ENCODE measurements around the gene EEF2. TPM values are rescaled to one million over a fixed set of nuclear protein-coding genes. Genes with fewer than 3 reads are reported as not detected.
"Not testable (repeated sequence)": the region's sequence is repeated elsewhere in the genome, so short reads cannot be mapped to it uniquely, and the experiment has no call there.

The EEF2 gene
- total and polyA plus RNA-seq, 4 experiments from 2014 or later: 274 to 2,389 (median 1,518) TPM

DNA sequence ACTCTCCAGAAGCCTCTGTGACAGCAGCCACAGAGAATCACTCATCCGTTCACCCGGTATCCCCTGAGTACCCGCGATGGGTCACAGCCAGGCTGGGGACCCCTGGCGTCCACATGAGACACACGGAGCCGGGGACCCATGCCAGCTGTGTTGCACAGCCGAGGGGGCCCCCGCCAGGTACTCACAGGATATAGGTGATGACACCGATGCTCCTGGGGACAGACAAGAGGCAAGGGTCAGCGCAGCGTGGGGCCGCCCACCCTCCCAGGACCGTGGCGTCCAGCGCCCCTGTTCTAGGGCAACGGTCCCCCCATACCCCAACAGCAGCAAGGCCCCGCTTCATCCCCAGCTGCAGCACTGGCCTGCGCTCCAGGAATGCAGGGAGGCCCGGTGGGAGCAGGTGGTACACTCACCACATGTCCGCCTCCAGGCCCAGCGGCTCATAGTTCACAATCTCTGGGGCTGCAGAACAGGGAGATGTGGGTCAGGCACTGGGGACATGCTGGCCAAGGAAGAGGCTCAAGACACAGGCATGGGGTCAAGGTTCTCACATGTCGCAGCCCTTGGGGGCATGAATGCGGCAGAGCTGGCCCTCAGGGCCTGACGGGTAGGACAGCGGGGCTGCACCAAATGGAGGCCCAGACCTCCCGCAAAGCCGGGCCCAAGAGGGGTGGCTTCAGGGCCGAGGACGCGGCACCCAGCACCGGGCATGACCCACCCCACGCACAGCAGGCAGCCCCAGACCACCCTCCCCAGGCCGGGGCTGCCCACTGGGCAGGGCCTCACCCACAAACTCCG is 21.6 kb downstream of the EEF2 start:
- peaks cover 13 to 39% of the 10 kb centered on the region in 2 donors for H3K36me3 Mint-ChIP-seq
- no peak overlapping the region for H3K4me3 Mint-ChIP-seq
- Histone ChIP-seq H3K27me3 (ENCODE audit: insufficient read depth, low read length) (no peaks in the 10 kb centered on the region), H3K4me1 (ENCODE audit: insufficient read depth, low read length) (peaks cover 2% of the 10 kb centered on the region), H3K9me3 (ENCODE audit: control insufficient read depth in 1 of 2, low read length in 2 of 2) (no peaks in the 10 kb centered on the region), H3K4me3 (ENCODE audit: low read length in 2 of 2) (no peak overlapping the region), H3K36me3 (ENCODE audit: insufficient read depth, low read length) (peaks cover 41% of the 10 kb centered on the region), H3K27ac (ENCODE audit: low read depth, low read length) (no peak overlapping the region)
- DNase-seq: no peak
- no peaks in the 10 kb centered on the region for H3K27me3 Mint-ChIP-seq
- intact Hi-C loops (cut with micrococcal nuclease): no loop called here
- no peaks in the 10 kb centered on the region for H3K9me3 Mint-ChIP-seq
- H3K4me1 Mint-ChIP-seq: peaks cover 2 to 15% (median 5%) of the 10 kb centered on the region in 4 donors
- ChIA-PET CTCF (ENCODE audit: partially characterized antibody) (no interaction called here), POLR2A (ENCODE audit: partially characterized antibody) (no interaction called here)
- H3K27ac Mint-ChIP-seq: no peak overlapping the region

DNA sequence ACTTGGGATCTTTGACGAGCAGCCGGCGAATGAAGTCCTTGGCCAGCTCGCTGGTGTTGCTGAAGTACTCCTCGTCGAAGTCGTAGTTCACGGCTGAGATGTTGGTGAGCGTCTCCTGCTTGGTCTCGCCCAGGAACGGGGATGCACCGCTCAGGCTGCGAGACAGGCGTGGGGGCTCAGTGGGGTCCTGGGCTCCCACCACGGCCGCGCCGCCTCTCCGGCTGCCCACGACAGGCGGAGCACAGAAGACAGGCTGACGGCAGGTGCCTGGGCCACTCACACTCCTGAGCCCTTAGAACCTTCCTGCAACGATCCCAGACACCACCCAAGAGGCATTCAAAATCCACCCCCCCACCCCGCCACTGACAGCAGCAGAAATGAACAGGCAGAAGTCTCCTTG is 24.3 kb downstream of the EEF2 start:
- Histone ChIP-seq H3K27ac (ENCODE audit: low read depth, low read length) (no peak overlapping the region), H3K36me3 (ENCODE audit: insufficient read depth, low read length) (peaks cover 31% of the 10 kb centered on the region), H3K9me3 (ENCODE audit: control insufficient read depth in 1 of 2, low read length in 2 of 2) (no peaks in the 10 kb centered on the region), H3K27me3 (ENCODE audit: insufficient read depth, low read length) (no peaks in the 10 kb centered on the region), H3K4me1 (ENCODE audit: insufficient read depth, low read length) (no peaks in the 10 kb centered on the region), H3K4me3 (ENCODE audit: low read length in 2 of 2) (no peak overlapping the region)
- peaks cover 13 to 36% of the 10 kb centered on the region in 2 donors for H3K36me3 Mint-ChIP-seq
- no peak overlapping the region for H3K27ac Mint-ChIP-seq
- intact Hi-C loops (cut with micrococcal nuclease): no loop called here
- DNase-seq: no peak
- H3K4me1 Mint-ChIP-seq: peaks cover 0 to 7% (median 0%) of the 10 kb centered on the region in 4 donors
- POLR2A ChIA-PET (ENCODE audit: partially characterized antibody): interaction anchor here (0.6 kb wide), 1 partner anchor 222 kb away, joined by 3 read pairs; no protein-coding TSS in a partner anchor
- no peaks in the 10 kb centered on the region for H3K9me3 Mint-ChIP-seq
- no peak overlapping the region for H3K4me3 Mint-ChIP-seq
- CTCF ChIA-PET (ENCODE audit: partially characterized antibody): no interaction called here
- H3K27me3 Mint-ChIP-seq: no peaks in the 10 kb centered on the region

DNA sequence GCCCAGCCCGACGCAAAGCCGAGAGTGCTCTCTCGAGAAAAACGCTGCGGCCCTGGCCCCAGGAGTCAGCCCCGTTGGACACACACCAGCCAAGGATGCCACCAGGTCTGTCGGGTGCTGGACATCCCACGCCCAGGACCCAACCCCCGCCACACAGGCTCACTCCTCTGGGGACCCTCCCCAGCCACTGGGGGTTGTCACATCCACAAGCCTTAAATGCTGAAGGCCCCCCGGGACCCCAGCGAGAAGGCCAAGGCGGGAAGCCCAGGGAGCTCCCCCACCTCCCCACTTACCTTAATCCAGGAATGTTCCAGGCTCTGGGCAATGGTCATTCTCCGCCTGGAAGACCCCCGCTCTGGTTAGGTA is 25.5 kb downstream of the EEF2 start:
- H3K4me1 ChIP-seq (ENCODE audit: insufficient read depth, low read length): no peaks in the 10 kb centered on the region
- Mint-ChIP-seq H3K27me3 (no peaks in the 10 kb centered on the region), H3K36me3 (peaks cover 13 to 29% of the 10 kb centered on the region in 2 donors), H3K9me3 (no peaks in the 10 kb centered on the region), H3K4me1 (no peaks in the 10 kb centered on the region), H3K27ac (no peak overlapping the region), H3K4me3 (no peak overlapping the region)
- H3K27me3 ChIP-seq (ENCODE audit: insufficient read depth, low read length): no peaks in the 10 kb centered on the region
- no peaks in the 10 kb centered on the region for H3K9me3 ChIP-seq (ENCODE audit: control insufficient read depth in 1 of 2, low read length in 2 of 2)
- no peak overlapping the region for H3K4me3 ChIP-seq (ENCODE audit: low read length in 2 of 2)
- ChIA-PET CTCF (ENCODE audit: partially characterized antibody) (no interaction called here), POLR2A (ENCODE audit: partially characterized antibody) (interaction anchor here (0.6 kb wide), 1 partner anchor 12 kb away, joined by 3 read pairs; no protein-coding TSS in a partner anchor)
- no peak overlapping the region for H3K27ac ChIP-seq (ENCODE audit: low read depth, low read length)
- intact Hi-C loops (cut with micrococcal nuclease): no loop called here
- no peak for DNase-seq
- peaks cover 27% of the 10 kb centered on the region for H3K36me3 ChIP-seq (ENCODE audit: insufficient read depth, low read length)

DNA sequence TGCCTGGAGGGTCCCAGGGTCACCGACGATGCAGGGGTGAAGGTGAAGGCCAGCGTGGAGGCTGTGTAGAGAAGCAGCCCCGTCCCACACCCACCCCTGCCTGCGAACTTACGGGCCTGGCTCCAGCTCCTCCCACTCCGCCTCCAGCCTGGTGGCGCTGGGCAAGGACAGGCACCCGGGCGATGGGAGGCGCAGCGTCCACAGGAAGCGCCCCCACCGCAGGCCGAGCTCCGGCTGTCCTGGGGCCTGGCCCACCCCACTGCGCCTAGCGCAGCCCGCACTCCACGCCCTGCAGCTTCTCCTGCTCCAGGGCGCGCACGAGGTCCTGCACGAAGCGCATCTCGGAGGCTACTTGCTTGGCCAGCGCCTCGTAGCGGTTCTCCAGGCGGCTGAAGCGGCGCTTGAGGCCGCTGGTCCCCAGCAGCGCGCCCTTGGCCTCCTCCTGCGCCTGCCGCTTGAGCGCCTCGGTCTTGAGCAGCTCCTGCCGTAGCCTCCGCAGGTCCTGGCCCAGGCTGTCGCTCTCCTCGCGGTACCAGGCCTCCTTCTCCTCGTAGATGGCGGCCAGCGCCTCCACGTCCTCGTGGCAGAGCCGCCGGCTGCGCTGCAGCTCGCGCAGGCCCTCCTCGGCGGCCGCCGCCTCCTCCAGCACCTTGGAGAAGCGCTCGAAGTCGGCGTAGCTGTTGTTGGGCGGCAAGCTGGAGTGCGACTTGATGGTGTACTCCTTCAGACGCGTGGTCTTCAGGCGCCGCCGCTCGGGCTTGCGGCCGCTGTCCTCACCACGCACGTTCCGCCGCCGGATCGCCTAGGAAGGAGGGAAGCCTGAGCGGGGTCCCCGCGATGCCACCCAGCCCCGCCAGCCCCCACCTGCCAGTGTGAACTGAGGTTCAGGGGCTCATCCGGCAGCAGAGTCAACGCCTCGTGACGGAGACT is 26.2 kb downstream of the EEF2 start:
- CTCF ChIA-PET (ENCODE audit: partially characterized antibody): no interaction called here
- H3K36me3 ChIP-seq (ENCODE audit: insufficient read depth, low read length): peaks cover 25% of the 10 kb centered on the region
- POLR2A ChIA-PET (ENCODE audit: partially characterized antibody): interaction anchor here (0.6 kb wide), 1 partner anchor 11 kb away, joined by 3 read pairs; no protein-coding TSS in a partner anchor

DNA sequence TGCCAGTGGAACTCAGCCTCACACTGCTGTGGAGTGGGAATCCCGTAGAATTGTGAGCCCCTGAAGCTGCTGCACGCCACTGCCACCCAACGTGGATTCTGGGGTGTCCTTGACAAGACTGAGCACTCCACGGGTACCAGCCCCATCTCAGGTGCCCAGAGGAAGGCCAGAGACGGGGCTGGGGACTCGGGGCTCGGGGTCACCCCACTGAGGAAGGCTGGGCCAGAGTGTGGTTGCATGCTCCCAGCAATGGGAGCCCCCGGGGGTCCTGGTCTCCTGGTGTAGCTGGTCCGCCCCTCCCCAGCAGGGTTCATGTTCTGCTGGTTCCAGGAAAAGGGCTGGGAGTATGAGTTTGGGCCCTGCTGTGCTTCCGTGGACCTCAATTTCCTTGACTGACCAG is 29.6 kb downstream of the EEF2 start:
- POLR2A ChIA-PET (ENCODE audit: partially characterized antibody): no interaction called here
- H3K9me3 ChIP-seq (ENCODE audit: control insufficient read depth in 1 of 2, low read length in 2 of 2): no peaks in the 10 kb centered on the region
- CTCF ChIA-PET (ENCODE audit: partially characterized antibody): no interaction called here

More for the DNA sequence above, 26.2 kb downstream of the EEF2 start:
- no peak overlapping the region for H3K4me3 Mint-ChIP-seq
- H3K9me3 ChIP-seq (ENCODE audit: control insufficient read depth in 1 of 2, low read length in 2 of 2): no peaks in the 10 kb centered on the region
- no peak for DNase-seq
- no peak overlapping the region for H3K27ac ChIP-seq (ENCODE audit: low read depth, low read length)
- H3K4me3 ChIP-seq (ENCODE audit: low read length in 2 of 2): no peak overlapping the region
- H3K9me3 Mint-ChIP-seq: no peaks in the 10 kb centered on the region
- no peaks in the 10 kb centered on the region for H3K4me1 Mint-ChIP-seq
- H3K27ac Mint-ChIP-seq: no peak overlapping the region
- no peaks in the 10 kb centered on the region for H3K4me1 ChIP-seq (ENCODE audit: insufficient read depth, low read length)
- intact Hi-C loops (cut with micrococcal nuclease): no loop called here
- H3K27me3 Mint-ChIP-seq: no peaks in the 10 kb centered on the region
- H3K27me3 ChIP-seq (ENCODE audit: insufficient read depth, low read length): no peaks in the 10 kb centered on the region
- H3K36me3 Mint-ChIP-seq: peaks cover 13 to 26% of the 10 kb centered on the region in 2 donors

DNA sequence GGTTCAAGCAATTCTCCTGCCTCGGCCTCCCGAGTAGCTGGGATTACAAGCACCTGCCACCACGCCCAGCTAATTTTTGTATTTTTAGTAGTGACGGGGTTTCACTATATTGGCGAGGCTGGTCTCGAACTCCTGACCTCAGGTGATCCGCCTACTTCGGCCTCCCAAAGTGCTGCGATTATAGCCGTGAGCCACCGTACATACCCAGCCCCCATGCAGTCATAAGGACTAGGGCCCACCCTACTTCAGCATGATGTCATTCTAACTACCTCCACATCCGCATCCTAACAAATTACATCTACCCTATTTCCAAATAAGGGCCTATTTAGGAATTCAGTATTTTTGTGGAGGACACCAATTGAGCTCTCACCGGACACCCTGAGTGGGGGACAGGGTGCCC is 30.0 kb downstream of the EEF2 start:
- H3K4me3 ChIP-seq (ENCODE audit: low read length in 2 of 2); DNase-seq; H3K36me3 Mint-ChIP-seq; H3K27me3 Mint-ChIP-seq; H3K36me3 ChIP-seq (ENCODE audit: insufficient read depth, low read length); POLR2A ChIA-PET (ENCODE audit: partially characterized antibody); H3K27ac Mint-ChIP-seq; CTCF ChIA-PET (ENCODE audit: partially characterized antibody); H3K9me3 Mint-ChIP-seq; H3K9me3 ChIP-seq (ENCODE audit: control insufficient read depth in 1 of 2, low read length in 2 of 2); H3K4me3 Mint-ChIP-seq; H3K27ac ChIP-seq (ENCODE audit: low read depth, low read length); H3K4me1 ChIP-seq (ENCODE audit: insufficient read depth, low read length); H3K27me3 ChIP-seq (ENCODE audit: insufficient read depth, low read length); intact Hi-C loops (cut with micrococcal nuclease); H3K4me1 Mint-ChIP-seq: not testable (repeated sequence)

More for the DNA sequence above, 29.6 kb downstream of the EEF2 start:
- H3K36me3 Mint-ChIP-seq: peaks cover 4 to 8% of the 10 kb centered on the region in 2 donors
- no peak overlapping the region for H3K4me3 ChIP-seq (ENCODE audit: low read length in 2 of 2)
- H3K4me1 Mint-ChIP-seq: peaks cover 2 to 7% (median 4%) of the 10 kb centered on the region in 4 donors
- intact Hi-C loops (cut with micrococcal nuclease): no loop called here
- no peaks in the 10 kb centered on the region for H3K4me1 ChIP-seq (ENCODE audit: insufficient read depth, low read length)
- H3K4me3 Mint-ChIP-seq: no peak overlapping the region
- H3K27ac Mint-ChIP-seq: no peak overlapping the region
- H3K27ac ChIP-seq (ENCODE audit: low read depth, low read length): no peak overlapping the region
- no peaks in the 10 kb centered on the region for H3K27me3 ChIP-seq (ENCODE audit: insufficient read depth, low read length)
- DNase-seq: no peak
- H3K36me3 ChIP-seq (ENCODE audit: insufficient read depth, low read length): peaks cover 9% of the 10 kb centered on the region
- H3K27me3 Mint-ChIP-seq: no peaks in the 10 kb centered on the region
- no peaks in the 10 kb centered on the region for H3K9me3 Mint-ChIP-seq

DNA sequence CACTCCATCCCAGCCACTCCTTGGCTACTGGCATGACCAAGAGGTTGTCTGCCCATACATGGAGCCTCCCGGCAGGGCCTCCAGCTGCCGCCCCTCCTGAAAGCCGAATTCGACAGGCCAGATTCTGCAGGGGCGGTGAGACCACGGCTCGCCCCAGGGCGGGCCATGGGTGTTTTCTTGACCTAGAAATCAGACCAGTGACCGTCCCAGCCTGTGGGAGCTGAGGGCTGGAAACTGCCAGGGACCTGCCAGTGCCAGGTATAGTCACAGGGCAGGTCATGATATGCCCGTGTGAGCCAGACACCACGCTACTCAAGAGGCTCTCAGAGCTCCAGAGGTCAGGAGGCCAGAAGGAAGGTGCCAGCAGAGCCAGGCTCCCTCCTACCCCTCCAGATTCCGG is 31.2 kb downstream of the EEF2 start:
- peaks cover 0 to 6% of the 10 kb centered on the region in 2 donors for H3K36me3 Mint-ChIP-seq
- peaks cover 2 to 7% (median 4%) of the 10 kb centered on the region in 4 donors for H3K4me1 Mint-ChIP-seq
- Histone ChIP-seq H3K27me3 (ENCODE audit: insufficient read depth, low read length) (no peaks in the 10 kb centered on the region), H3K4me1 (ENCODE audit: insufficient read depth, low read length) (no peaks in the 10 kb centered on the region), H3K27ac (ENCODE audit: low read depth, low read length) (no peak overlapping the region), H3K9me3 (ENCODE audit: control insufficient read depth in 1 of 2, low read length in 2 of 2) (no peaks in the 10 kb centered on the region), H3K4me3 (ENCODE audit: low read length in 2 of 2) (no peak overlapping the region), H3K36me3 (ENCODE audit: insufficient read depth, low read length) (no peaks in the 10 kb centered on the region)
- POLR2A ChIA-PET (ENCODE audit: partially characterized antibody): no interaction called here
- no peak for DNase-seq
- intact Hi-C loops (cut with micrococcal nuclease): no loop called here
- no peak overlapping the region for H3K4me3 Mint-ChIP-seq
- H3K27ac Mint-ChIP-seq: no peak overlapping the region
- CTCF ChIA-PET (ENCODE audit: partially characterized antibody): no interaction called here
- H3K9me3 Mint-ChIP-seq: no peaks in the 10 kb centered on the region
- no peaks in the 10 kb centered on the region for H3K27me3 Mint-ChIP-seq
